Stimulated activated CD8-positive, alpha-beta memory T cell treated with anti-CD3 and anti-CD28 coated beads, Interleukin-7, amount 100 ng/mL, for 24 hours (primary cell): Measurements from ENCODE around the gene NUP210.

Source experiments
- DNase-seq: peaks from one replicate; pipeline ENCODE4 v3.0.0-alpha.2; 2020; ENCODE audit warnings: low read depth

The NUP210 gene

GRCh38 chr3:13274551-13275332, 145.4 kb downstream of the NUP210 start:
- no peak for DNase-seq

DNA sequence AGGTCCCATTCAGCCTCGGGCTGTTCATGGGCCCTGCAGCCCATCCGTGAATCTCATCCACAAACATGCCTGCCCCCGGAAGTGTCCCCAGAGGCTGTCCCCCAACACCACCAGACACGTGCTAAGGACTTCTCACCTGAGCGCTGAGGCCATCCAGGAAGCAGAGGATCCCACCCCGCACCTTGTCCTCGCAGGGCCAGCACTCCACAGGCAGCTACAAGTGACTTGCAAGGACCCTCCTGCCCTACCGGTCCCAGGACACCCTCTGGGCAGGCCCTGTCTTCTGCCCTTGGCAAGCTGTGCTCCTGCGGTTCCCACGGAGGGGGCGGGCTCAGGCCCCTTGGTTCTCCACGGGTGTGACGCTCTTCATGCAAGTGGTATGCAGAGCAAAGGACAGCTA, 146.0 kb downstream of the NUP210 start:
- DNase-seq, result no peak

- no peak for DNase-seq
These were observed 146.5 kb downstream of the NUP210 start for GRCh38 chr3:13273604-13274105.

DNA sequence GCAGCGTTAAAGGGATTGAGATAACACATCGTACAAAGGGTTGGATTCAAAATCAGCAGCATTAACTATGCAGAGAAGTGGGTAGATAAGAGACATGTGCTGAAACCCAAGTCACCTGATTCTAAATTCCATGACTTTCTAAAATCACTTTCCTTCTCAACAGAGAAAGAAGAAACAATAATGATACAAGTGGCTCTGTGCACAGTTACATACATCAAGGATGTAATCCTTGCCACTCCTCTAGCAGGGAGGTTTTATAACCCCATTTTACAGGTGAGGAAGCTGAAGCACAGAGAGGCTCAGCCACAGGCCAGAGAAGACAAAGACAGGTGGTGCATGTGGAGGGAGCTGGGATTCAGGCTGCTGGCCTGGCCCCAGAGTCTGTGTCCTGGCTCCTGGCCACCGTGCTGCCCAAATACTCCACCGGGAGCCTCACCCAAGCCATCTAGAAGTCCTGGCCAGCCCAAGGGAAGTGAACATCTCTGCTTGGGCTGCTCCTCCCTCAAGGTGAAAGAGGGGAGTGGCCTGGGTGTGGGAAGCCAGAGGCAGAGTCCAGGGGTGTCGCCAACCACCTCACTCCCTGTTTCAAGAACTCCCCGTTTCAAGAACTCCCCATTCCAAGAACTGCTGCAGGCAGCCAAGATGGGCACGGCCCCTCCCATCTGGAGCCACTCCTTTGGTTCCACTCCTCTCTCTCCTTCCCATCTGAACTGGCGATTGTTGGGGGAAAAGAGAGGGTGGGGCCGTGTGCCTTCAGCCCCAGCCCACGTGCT, 147.1 kb downstream of the NUP210 start:
- no peak for DNase-seq

- DNase-seq, result no peak
These were observed 150.3 kb downstream of the NUP210 start for GRCh38 chr3:13269711-13270378.

- DNase-seq, result no peak
These were observed 151.1 kb downstream of the NUP210 start for GRCh38 chr3:13268961-13269441.

- no peak for DNase-seq
These were observed 152.0 kb downstream of the NUP210 start for GRCh38 chr3:13268120-13268519.

DNA sequence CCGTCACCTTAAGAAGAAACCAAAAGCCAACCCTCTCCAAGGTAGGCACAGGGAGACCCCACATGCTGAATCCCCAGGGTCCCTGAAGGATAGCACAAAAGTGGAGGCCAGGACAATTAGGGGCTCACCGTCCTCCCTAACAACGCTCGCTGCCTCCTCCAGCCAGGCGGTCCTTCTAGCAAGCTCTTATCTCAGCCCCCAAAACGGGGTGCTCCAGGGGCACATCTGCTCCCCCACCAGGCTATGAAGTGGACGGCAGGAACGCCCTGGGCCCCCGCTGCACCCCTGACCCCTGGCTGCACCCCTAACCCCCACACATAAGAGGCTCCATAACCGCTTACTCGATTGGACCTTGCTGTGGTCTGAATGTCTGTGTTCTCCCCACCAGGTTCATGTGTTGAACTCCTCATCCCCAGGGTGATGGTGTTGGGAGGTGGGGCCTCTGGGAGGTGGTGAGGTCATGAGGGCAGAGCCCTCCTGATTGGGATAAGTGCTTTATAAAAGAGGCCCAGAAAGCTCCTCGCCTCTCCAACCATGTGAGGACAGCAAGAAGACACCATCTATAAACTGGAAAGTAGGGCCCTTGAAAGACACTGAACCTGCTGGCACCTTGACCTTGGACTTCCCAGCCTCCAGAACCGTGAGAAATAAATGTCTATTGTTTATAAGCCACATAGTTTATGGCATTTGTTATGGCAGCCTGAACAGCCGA, 153.3 kb downstream of the NUP210 start:
- no peak for DNase-seq
